GM21526 (cell line): ENCODE results near the gene PLEKHM3.

Experiments
- ATAC-seq: cut with Tn5 transposase; IDR thresholded peaks from one replicate; pipeline ENCODE4 v1.9.1; 2021; ENCODE audit warnings: moderate library complexity; ENCODE audit not compliant: unreplicated experiment, low FRiP score

The PLEKHM3 gene

GRCh38 chr2:207995887-207996286 is 29.4 kb downstream of the PLEKHM3 start:
- no peak for ATAC-seq

- ATAC-seq, result no peak
Observed at GRCh38 chr2:207993151-207993763, 32.1 kb downstream of the PLEKHM3 start.

- no peak for ATAC-seq
Observed at GRCh38 chr2:207991944-207992343, 33.4 kb downstream of the PLEKHM3 start.

DNA sequence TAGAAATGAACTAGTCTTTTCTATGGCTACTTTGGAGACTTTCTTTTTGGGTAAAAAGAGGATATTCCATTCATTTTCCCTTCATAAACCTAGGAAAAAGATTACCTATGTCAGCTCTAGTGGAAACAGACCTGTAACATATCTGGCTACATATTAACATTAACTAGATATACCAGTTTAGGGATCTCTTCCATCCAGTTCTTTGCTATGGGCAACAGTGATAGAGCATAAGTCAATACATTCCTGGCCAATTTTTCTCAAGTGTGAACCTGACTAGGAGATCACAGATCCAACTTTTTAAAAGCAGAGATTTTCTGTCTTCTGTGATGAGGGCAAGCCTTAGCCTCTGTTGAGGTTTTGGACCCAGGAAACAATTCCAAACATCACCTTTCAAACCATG is 34.5 kb downstream of the PLEKHM3 start:
- no peak for ATAC-seq

DNA sequence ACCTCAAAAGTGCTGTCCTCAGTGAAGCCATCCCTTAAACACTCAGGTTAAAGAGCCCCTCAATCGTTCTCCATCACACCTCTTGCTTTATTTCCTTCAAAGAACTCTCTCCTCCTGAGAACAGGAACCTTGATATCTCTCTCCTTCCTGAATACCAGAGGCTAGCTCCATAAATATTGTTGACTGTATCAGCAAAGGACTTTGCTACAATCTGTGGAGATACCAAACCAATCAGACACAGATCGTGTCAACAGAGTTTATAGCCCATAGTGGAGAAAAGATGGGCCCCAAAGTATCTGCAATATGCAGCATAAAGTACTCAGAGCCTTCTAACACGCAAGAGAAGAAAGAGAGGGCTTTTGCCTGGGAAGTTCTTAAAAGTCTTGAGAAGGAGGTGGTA is 36.4 kb downstream of the PLEKHM3 start:
- no peak for ATAC-seq

- no peak for ATAC-seq
Observed at GRCh38 chr2:207987025-207987716, 38.2 kb downstream of the PLEKHM3 start.

DNA sequence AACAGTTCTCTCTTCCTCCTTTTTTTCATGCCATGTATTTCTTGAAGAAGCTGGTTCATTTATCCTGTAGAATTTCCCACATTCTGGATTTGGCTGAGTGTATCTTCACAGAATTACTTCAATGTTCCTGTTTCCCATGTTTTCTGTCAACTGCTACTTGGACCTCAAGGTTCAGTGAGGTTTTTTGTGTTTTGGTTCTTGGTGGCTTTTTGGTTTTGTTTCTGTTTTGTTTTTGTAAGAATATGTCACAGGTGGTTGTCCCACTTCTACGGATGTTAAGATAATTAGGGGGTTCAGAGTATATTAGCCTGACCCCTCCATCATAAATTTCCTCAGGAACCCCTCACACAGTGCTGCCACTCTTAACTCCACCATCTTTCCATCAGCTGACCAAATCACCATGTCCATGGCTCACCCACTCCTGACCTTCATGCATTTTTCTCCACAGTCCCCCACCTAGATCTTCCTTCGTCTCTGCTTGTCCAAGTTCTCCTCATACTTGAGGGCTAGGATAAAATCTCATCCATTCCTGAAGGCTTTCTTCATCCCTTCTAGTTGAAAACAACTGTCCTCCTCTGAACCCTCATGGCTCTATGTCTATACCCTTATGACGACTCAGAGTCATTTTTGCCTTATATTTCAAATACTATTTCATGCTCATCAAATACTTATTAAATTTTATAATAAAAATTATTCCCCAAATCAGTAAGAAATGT is 40.4 kb downstream of the PLEKHM3 start:
- no peak for ATAC-seq

DNA sequence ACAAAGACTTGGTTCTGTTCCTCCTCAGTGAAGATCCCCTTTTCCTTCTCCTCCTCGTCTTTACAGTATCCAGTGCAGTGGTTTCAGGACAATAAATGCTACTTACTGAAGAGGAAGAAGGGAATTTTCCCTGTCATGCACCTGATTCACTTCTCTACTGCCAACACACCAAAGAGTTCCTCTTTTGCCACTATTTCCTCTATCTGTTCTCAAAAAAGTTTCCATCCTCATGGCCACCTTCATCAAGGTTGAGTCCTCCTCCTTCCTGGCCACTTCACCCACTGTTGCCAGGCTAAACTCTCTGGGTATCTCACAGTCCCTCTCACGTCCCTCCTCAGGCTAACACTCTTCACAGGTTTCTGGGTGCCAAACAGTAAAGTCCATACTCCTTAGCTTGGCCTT is 41.7 kb downstream of the PLEKHM3 start:
- ATAC-seq, result peak; percentile 54

DNA sequence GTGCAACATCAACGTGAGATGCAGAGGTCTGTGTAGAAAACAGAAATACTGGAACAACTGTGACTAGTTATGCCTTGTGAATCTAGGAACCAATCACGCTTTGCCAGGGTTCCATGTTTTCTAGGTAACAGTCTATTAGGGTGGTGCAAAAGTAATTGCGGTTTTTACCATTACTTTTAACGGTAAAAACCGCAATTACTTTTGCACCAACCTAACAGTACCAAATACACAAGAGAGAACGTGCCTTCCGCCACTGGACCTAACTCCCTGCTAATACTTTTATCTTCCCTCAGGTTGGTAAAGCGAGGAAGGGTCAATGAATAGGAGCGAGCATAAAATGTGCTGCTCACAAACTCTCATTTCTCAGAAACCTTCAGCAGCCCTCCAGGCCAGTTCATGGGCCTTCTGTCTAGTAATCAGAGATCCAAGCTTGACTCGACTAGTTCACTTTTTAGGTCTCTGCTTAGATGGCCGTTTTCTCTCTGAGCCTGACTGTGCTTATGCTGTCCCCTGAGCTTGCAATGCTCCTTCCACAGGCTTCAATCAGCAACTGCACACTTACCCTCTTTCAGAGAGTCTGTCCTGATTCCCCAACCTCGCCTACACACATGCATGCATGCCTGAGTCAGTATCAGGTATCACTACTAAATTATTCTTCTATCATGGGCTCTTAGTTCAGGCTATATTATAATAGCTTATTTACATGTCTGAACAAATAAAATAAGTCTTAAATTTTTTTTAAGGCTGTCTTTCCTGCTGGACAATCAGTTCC is 47.0 kb downstream of the PLEKHM3 start:
- no peak for ATAC-seq

- no peak for ATAC-seq
Observed at GRCh38 chr2:207975921-207976320, 49.4 kb downstream of the PLEKHM3 start.

DNA sequence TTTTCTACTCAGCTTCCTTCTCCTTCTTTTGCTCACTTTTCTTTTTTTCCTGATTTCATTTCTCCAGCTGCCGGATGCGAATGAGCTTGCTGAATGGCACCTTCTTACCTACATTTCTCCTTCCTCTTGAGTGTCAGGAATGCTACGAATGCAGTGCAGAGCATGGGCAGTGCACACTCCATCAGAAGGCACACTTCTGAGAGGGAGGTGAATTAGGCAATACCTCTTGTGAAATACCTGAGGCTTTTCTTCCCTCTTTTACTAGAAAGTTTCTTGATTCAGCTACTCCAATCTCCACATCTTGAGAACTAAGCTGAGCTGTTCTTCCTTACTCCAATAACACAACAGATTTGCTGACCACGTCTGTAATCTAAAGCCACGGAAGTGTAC is 51.1 kb downstream of the PLEKHM3 start:
- ATAC-seq, result no peak

- no peak for ATAC-seq
Observed at GRCh38 chr2:207970826-207971180, 54.5 kb downstream of the PLEKHM3 start.

DNA sequence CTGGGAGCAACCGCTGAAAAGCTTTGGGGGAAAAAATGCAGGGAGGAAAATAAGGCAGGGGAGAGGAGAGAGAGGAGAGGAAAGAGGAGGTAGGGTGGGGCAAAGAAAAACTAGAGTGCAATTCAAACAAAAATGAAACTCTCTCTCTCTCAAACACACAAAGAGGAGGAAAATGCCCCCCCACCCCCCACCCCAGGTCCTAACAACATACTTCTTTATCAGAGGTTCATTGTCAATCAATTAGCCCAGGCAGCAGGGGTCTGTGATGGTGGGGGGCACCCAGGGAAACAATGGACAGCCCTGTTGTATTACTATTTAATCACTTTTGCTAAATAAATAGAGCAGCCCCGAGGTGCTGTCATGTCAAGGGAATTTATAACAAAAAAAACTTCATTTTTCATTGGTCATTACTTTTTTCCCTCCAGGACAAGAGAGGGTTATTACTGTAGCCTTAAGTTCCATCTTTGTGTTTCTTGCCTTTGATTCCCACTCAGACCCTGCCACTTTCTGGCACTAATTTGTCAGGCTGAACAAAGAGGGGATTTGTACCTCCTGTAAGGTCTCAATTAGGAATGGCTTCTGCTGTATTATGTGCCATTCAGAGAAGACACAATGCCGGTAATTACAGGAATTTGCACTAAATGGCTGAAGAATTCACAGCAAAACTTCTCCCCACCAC is 55.0 kb downstream of the PLEKHM3 start:
- ATAC-seq, result no peak

DNA sequence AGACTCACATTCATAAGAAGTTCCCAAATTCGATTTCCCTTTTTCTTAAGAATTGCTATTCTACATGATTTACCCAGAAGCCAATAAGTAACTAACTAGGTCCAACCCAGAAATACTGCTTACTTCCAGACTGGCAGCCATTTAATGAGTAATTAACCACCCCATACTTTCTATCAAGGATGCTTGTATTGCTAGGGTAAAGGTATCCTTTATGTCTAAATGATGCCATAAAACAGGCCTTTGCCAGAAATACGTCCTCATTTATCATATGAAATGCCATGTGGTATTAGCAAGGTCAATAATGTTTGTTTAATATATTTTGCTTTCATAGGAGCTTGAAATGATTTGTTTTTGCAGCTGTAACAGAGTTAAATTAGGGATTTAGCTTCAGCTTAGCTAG is 56.1 kb downstream of the PLEKHM3 start:
- ATAC-seq, result no peak

DNA sequence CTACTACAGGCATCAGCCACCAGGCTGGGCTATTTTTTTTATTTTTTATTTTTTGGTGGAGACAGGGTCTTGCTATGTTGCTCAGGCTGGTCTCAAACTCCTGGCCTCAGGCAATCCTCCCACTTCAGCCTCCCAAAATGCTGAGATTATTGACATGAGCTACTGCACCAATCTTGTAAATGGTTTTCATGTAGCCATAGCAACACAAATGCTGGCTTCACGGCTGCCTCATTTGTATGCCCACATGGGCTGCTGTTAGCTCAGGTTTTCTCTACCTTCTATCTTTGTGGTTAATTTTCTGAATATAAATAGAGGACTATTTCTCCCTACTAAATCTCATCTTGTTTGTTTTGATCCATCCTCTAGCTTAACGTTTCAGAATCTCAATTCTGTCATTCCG is 58.2 kb downstream of the PLEKHM3 start:
- no peak for ATAC-seq

DNA sequence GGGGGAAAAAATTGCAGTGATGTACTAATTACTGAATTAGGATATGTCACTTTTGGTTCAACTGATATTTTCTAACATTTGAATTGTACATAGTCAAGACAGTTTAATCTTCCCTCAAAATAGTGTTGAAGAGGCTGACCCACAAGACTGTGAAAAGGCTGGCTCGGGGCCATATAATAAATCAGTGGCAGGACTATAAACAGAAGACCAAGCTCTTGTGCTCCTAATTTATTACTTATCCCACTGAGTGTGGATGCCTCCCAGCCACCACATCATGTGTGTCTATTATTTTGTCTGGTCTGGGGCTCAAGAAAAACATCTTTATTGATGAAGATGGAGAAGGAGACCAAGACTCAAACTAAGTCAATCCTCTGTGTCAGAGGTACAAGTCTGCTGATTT is 64.4 kb downstream of the PLEKHM3 start:
- no peak for ATAC-seq

DNA sequence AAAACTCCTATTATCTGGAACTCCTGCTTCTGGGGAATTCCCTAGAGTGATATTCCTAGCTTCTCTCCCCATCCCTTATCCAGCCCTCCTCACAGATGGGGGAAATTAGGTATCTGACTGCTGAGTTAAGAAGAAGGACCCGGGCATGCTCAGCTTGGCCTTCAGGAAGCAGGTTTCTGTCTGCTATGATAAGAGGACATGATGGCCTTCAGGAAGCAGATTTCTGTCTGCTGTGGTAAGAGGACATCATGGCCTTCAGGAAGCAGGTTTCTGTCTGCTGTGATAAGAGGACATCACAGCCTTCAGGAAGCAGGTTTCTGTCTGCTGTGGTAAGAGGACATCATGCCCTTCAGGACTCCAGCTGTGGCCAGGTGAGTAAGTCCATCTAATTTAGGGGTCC is 65.2 kb downstream of the PLEKHM3 start:
- ATAC-seq, result no peak

DNA sequence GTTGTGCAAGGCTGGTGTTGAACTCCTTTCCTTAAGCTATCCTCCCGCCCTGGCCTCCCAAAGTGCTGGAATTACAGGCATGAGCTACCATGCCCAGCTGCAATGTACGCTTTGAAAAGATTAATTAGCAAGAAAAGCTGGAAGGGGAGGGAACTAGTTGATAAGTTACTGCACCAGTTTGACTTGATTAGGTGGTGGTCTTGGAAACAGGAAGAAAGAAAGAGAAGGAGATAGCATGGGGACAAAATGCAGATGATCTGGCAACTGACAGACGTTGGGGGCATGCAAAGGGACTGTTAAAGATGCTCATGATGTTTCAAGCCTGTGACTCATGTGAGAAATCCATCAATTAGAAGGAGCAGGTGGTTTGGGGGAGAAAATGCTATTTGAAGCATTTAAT is 68.6 kb downstream of the PLEKHM3 start:
- ATAC-seq, result no peak

GRCh38 chr2:207955456-207955855 is 69.9 kb downstream of the PLEKHM3 start:
- ATAC-seq, result no peak

DNA sequence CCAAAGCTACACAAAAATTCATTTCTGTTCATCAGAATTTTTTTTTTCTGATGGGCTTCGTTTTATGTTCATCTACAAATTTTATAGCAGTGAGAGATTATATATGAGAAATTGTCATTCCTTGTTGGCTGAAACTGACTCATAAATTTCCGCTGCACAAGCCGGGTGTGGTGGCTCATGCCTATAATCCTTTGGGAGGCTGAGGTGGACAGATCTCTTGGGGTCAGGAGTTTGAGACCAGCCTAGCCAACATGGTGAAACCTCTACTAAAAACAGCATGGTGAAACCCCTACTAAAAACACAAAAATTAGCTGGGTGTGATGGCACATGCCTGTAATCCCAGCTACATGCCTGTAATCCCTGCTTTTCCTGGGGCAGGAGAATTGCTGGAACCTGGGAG is 72.0 kb downstream of the PLEKHM3 start:
- no peak for ATAC-seq
